ENCODE data around the gene LTBP3. TPM values are rescaled to one million over a fixed set of nuclear protein-coding genes. Genes with fewer than 3 reads are reported as not detected.

Gene LTBP3
- total RNA-seq, 2 experiments from 2014 or later: 80.2 to 92.5 TPM

DNA sequence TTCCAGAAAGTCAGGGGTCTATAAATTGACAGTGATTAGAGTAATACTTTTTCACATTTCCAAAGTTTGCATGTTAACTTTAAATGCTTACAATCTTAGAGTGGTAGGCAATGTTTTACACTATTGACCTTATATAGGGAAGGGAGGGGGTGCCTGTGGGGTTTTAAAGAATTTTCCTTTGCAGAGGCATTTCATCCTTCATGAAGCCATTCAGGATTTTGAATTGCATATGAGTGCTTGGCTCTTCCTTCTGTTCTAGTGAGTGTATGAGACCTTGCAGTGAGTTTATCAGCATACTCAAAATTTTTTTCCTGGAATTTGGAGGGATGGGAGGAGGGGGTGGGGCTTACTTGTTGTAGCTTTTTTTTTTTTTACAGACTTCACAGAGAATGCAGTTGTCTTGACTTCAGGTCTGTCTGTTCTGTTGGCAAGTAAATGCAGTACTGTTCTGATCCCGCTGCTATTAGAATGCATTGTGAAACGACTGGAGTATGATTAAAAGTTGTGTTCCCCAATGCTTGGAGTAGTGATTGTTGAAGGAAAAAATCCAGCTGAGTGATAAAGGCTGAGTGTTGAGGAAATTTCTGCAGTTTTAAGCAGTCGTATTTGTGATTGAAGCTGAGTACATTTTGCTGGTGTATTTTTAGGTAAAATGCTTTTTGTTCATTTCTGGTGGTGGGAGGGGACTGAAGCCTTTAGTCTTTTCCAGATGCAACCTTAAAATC lies 54.0 kb downstream of the LTBP3 start:
- Mint-ChIP-seq H3K27ac (peak overlapping the region; percentile 82), H3K4me1 (peaks cover 44% of the 10 kb centered on the region), H3K36me3 (ENCODE audit: low read depth) (peaks cover 39% of the 10 kb centered on the region), H3K27me3 (no peaks in the 10 kb centered on the region), H3K9me3 (no peaks in the 10 kb centered on the region), H3K4me3 (no peak overlapping the region)
- no peak for DNase-seq
- POLR2A ChIA-PET: interaction anchor here (0.6 to 15.5 kb wide), 6 partner anchors 32 to 693 kb away, joined by 3 to 781 read pairs (median 4); partner anchors contain the start of genes NEAT1 and RELA
- CTCF ChIA-PET: interaction anchor here (2.0 to 8.3 kb wide), 2 partner anchors 85 to 89 kb away, joined by 6 to 98 read pairs; no protein-coding TSS in a partner anchor

DNA sequence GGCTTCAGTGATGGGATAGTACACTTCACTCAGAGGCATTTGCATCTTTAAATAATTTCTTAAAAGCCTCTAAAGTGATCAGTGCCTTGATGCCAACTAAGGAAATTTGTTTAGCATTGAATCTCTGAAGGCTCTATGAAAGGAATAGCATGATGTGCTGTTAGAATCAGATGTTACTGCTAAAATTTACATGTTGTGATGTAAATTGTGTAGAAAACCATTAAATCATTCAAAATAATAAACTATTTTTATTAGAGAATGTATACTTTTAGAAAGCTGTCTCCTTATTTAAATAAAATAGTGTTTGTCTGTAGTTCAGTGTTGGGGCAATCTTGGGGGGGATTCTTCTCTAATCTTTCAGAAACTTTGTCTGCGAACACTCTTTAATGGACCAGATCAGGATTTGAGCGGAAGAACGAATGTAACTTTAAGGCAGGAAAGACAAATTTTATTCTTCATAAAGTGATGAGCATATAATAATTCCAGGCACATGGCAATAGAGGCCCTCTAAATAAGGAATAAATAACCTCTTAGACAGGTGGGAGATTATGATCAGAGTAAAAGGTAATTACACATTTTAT lies 54.7 kb downstream of the LTBP3 start:
- H3K4me3 Mint-ChIP-seq: no peak overlapping the region
- no peak for DNase-seq
- ChIA-PET POLR2A (interaction anchor here (0.6 to 15.5 kb wide), 6 partner anchors 27 to 159 kb away, joined by 3 to 781 read pairs (median 4); partner anchors contain the start of genes NEAT1 and RELA), CTCF (interaction anchor here (1.7 kb wide), 2 partner anchors 25 to 31 kb away, joined by 4 to 5 read pairs; no protein-coding TSS in a partner anchor)
- H3K36me3 Mint-ChIP-seq (ENCODE audit: low read depth): peaks cover 39% of the 10 kb centered on the region
- H3K9me3 Mint-ChIP-seq: no peaks in the 10 kb centered on the region
- peak overlapping the region; percentile 82 for H3K27ac Mint-ChIP-seq
- H3K4me1 Mint-ChIP-seq: peaks cover 44% of the 10 kb centered on the region
- peaks cover 1% of the 10 kb centered on the region for H3K27me3 Mint-ChIP-seq

DNA sequence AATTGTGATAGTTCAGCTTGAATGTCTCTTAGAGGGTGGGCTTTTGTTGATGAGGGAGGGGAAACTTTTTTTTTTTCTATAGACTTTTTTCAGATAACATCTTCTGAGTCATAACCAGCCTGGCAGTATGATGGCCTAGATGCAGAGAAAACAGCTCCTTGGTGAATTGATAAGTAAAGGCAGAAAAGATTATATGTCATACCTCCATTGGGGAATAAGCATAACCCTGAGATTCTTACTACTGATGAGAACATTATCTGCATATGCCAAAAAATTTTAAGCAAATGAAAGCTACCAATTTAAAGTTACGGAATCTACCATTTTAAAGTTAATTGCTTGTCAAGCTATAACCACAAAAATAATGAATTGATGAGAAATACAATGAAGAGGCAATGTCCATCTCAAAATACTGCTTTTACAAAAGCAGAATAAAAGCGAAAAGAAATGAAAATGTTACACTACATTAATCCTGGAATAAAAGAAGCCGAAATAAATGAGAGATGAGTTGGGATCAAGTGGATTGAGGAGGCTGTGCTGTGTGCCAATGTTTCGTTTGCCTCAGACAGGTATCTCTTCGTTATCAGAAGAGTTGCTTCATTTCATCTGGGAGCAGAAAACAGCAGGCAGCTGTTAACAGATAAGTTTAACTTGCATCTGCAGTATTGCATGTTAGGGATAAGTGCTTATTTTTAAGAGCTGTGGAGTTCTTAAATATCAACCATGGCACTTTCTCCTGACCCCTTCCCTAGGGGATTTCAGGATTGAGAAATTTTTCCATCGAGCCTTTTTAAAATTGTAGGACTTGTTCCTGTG lies 55.4 kb downstream of the LTBP3 start:
- peaks cover 40% of the 10 kb centered on the region for H3K4me1 Mint-ChIP-seq
- DNase-seq: no peak
- H3K27me3 Mint-ChIP-seq: peaks cover 1% of the 10 kb centered on the region
- ChIA-PET CTCF (interaction anchor here (0.6 to 1.7 kb wide), 6 partner anchors 13 to 1636 kb away, joined by 3 to 5 read pairs (median 3); no protein-coding TSS in a partner anchor), POLR2A (interaction anchor here (0.6 to 15.5 kb wide), 10 partner anchors 16 to 614 kb away, joined by 3 to 781 read pairs (median 5); partner anchors contain the start of gene NEAT1)
- no peaks in the 10 kb centered on the region for H3K9me3 Mint-ChIP-seq
- H3K4me3 Mint-ChIP-seq: no peak overlapping the region
- no peak overlapping the region for H3K27ac Mint-ChIP-seq
- H3K36me3 Mint-ChIP-seq (ENCODE audit: low read depth): peaks cover 39% of the 10 kb centered on the region

DNA sequence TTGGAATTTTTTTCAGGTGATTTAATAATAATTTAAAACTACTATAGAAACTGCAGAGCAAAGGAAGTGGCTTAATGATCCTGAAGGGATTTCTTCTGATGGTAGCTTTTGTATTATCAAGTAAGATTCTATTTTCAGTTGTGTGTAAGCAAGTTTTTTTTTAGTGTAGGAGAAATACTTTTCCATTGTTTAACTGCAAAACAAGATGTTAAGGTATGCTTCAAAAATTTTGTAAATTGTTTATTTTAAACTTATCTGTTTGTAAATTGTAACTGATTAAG lies 55.9 kb downstream of the LTBP3 start:
- peaks cover 37% of the 10 kb centered on the region for H3K36me3 Mint-ChIP-seq (ENCODE audit: low read depth)
- no peaks in the 10 kb centered on the region for H3K9me3 Mint-ChIP-seq
- H3K4me3 Mint-ChIP-seq: no peak overlapping the region
- peaks cover 35% of the 10 kb centered on the region for H3K4me1 Mint-ChIP-seq
- DNase-seq: no peak
- CTCF ChIA-PET: interaction anchor here (0.6 to 1.7 kb wide), 8 partner anchors 13 to 1636 kb away, joined by 3 to 5 read pairs (median 3); no protein-coding TSS in a partner anchor
- H3K27ac Mint-ChIP-seq: no peak overlapping the region
- POLR2A ChIA-PET: interaction anchor here (0.6 to 15.5 kb wide), 10 partner anchors 15 to 615 kb away, joined by 3 to 781 read pairs (median 5); partner anchors contain the start of gene NEAT1
- peaks cover 1% of the 10 kb centered on the region for H3K27me3 Mint-ChIP-seq

DNA sequence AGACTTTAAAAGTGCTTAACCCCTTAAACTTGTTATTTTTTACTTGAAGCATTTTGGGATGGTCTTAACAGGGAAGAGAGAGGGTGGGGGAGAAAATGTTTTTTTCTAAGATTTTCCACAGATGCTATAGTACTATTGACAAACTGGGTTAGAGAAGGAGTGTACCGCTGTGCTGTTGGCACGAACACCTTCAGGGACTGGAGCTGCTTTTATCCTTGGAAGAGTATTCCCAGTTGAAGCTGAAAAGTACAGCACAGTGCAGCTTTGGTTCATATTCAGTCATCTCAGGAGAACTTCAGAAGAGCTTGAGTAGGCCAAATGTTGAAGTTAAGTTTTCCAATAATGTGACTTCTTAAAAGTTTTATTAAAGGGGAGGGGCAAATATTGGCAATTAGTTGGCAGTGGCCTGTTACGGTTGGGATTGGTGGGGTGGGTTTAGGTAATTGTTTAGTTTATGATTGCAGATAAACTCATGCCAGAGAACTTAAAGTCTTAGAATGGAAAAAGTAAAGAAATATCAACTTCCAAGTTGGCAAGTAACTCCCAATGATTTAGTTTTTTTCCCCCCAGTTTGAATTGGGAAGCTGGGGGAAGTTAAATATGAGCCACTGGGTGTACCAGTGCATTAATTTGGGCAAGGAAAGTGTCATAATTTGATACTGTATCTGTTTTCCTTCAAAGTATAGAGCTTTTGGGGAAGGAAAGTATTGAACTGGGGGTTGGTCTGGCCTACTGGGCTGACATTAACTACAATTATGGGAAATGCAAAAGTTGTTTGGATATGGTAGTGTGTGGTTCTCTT lies 56.5 kb downstream of the LTBP3 start:
- H3K36me3 Mint-ChIP-seq (ENCODE audit: low read depth): peaks cover 33% of the 10 kb centered on the region
- no peak overlapping the region for H3K27ac Mint-ChIP-seq
- H3K4me3 Mint-ChIP-seq: no peak overlapping the region
- peaks cover 35% of the 10 kb centered on the region for H3K4me1 Mint-ChIP-seq
- H3K9me3 Mint-ChIP-seq: no peaks in the 10 kb centered on the region
- DNase-seq: no peak
- H3K27me3 Mint-ChIP-seq: peaks cover 1% of the 10 kb centered on the region
- ChIA-PET CTCF (interaction anchor here (0.6 to 6.7 kb wide), 9 partner anchors 12 to 1635 kb away, joined by 3 to 67 read pairs (median 3); no protein-coding TSS in a partner anchor), POLR2A (interaction anchor here (0.6 to 15.5 kb wide), 10 partner anchors 15 to 615 kb away, joined by 3 to 781 read pairs (median 5); partner anchors contain the start of gene NEAT1)

DNA sequence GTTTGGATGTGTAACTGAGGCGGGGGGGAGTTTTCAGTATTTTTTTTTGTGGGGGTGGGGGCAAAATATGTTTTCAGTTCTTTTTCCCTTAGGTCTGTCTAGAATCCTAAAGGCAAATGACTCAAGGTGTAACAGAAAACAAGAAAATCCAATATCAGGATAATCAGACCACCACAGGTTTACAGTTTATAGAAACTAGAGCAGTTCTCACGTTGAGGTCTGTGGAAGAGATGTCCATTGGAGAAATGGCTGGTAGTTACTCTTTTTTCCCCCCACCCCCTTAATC lies 57.0 kb downstream of the LTBP3 start:
- Mint-ChIP-seq H3K4me3 (no peak overlapping the region), H3K36me3 (ENCODE audit: low read depth) (peaks cover 27% of the 10 kb centered on the region), H3K27me3 (peaks cover 1% of the 10 kb centered on the region), H3K4me1 (peaks cover 35% of the 10 kb centered on the region), H3K27ac (no peak overlapping the region), H3K9me3 (no peaks in the 10 kb centered on the region)
- POLR2A ChIA-PET: interaction anchor here (15.5 kb wide), 1 partner anchor 79 kb away, joined by 781 read pairs; the partner anchor contains the start of gene NEAT1
- CTCF ChIA-PET: interaction anchor here (6.7 kb wide), 1 partner anchor 83 kb away, joined by 67 read pairs; no protein-coding TSS in a partner anchor
- DNase-seq: no peak

DNA sequence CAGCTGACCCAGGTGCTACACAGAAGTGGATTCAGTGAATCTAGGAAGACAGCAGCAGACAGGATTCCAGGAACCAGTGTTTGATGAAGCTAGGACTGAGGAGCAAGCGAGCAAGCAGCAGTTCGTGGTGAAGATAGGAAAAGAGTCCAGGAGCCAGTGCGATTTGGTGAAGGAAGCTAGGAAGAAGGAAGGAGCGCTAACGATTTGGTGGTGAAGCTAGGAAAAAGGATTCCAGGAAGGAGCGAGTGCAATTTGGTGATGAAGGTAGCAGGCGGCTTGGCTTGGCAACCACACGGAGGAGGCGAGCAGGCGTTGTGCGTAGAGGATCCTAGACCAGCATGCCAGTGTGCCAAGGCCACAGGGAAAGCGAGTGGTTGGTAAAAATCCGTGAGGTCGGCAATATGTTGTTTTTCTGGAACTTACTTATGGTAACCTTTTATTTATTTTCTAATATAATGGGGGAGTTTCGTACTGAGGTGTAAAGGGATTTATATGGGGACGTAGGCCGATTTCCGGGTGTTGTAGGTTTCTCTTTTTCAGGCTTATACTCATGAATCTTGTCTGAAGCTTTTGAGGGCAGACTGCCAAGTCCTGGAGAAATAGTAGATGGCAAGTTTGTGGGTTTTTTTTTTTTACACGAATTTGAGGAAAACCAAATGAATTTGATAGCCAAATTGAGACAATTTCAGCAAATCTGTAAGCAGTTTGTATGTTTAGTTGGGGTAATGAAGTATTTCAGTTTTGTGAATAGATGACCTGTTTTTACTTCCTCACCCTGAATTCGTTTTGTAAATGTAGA lies 57.6 kb downstream of the LTBP3 start:
- Mint-ChIP-seq H3K27me3 (peaks cover 1% of the 10 kb centered on the region), H3K36me3 (ENCODE audit: low read depth) (peaks cover 22% of the 10 kb centered on the region)

DNA sequence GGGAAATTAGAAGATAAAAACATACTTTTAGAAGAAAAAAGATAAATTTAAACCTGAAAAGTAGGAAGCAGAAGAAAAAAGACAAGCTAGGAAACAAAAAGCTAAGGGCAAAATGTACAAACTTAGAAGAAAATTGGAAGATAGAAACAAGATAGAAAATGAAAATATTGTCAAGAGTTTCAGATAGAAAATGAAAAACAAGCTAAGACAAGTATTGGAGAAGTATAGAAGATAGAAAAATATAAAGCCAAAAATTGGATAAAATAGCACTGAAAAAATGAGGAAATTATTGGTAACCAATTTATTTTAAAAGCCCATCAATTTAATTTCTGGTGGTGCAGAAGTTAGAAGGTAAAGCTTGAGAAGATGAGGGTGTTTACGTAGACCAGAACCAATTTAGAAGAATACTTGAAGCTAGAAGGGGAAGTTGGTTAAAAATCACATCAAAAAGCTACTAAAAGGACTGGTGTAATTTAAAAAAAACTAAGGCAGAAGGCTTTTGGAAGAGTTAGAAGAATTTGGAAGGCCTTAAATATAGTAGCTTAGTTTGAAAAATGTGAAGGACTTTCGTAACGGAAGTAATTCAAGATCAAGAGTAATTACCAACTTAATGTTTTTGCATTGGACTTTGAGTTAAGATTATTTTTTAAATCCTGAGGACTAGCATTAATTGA lies 58.3 kb downstream of the LTBP3 start:
- Mint-ChIP-seq H3K27me3 (peaks cover 1% of the 10 kb centered on the region), H3K27ac (no peak overlapping the region), H3K9me3 (no peaks in the 10 kb centered on the region), H3K4me1 (peaks cover 27% of the 10 kb centered on the region), H3K4me3 (no peak overlapping the region), H3K36me3 (ENCODE audit: low read depth) (peaks cover 14% of the 10 kb centered on the region)
- DNase-seq: no peak
- POLR2A ChIA-PET: interaction anchor here (0.6 to 15.5 kb wide), 21 partner anchors 8 to 389 kb away, joined by 3 to 781 read pairs (median 6); partner anchors contain the start of genes FRMD8, NEAT1, PCNX3 and POLA2
- CTCF ChIA-PET: interaction anchor here (1.0 to 6.7 kb wide), 9 partner anchors 11 to 119 kb away, joined by 3 to 67 read pairs (median 4); no protein-coding TSS in a partner anchor

More for the DNA sequence above, 57.6 kb downstream of the LTBP3 start:
- H3K9me3 Mint-ChIP-seq: no peaks in the 10 kb centered on the region
- peak; percentile 51 for DNase-seq
- peaks cover 34% of the 10 kb centered on the region for H3K4me1 Mint-ChIP-seq
- ChIA-PET POLR2A (interaction anchor here (0.6 to 15.5 kb wide), 17 partner anchors 7 to 418 kb away, joined by 3 to 781 read pairs (median 6); partner anchors contain the start of genes FRMD8, NEAT1, PCNX3 and SCYL1), CTCF (interaction anchor here (1.0 to 6.7 kb wide), 5 partner anchors 11 to 82 kb away, joined by 3 to 67 read pairs (median 5); no protein-coding TSS in a partner anchor)
- H3K27ac Mint-ChIP-seq: no peak overlapping the region
- no peak overlapping the region for H3K4me3 Mint-ChIP-seq

DNA sequence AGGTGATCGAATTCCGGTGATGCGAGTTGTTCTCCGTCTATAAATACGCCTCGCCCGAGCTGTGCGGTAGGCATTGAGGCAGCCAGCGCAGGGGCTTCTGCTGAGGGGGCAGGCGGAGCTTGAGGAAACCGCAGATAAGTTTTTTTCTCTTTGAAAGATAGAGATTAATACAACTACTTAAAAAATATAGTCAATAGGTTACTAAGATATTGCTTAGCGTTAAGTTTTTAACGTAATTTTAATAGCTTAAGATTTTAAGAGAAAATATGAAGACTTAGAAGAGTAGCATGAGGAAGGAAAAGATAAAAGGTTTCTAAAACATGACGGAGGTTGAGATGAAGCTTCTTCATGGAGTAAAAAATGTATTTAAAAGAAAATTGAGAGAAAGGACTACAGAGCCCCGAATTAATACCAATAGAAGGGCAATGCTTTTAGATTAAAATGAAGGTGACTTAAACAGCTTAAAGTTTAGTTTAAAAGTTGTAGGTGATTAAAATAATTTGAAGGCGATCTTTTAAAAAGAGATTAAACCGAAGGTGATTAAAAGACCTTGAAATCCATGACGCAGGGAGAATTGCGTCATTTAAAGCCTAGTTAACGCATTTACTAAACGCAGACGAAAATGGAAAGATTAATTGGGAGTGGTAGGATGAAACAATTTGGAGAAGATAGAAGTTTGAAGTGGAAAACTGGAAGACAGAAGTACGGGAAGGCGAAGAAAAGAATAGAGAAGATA lies 59.0 kb downstream of the LTBP3 start, which contains the start of gene MALAT1:
Gene MALAT1, plus strand, starts transcription at position 69 of the 736 bp plus-strand sequence.
- POLR2A ChIA-PET: interaction anchor here (0.7 to 15.5 kb wide), 19 partner anchors 9 to 238 kb away, joined by 3 to 781 read pairs (median 6); partner anchors contain the start of genes FRMD8, NEAT1, PCNX3 and POLA2

DNA sequence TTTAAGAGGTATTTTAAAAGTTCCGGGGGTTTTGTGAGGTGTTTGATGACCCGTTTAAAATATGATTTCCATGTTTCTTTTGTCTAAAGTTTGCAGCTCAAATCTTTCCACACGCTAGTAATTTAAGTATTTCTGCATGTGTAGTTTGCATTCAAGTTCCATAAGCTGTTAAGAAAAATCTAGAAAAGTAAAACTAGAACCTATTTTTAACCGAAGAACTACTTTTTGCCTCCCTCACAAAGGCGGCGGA lies 59.5 kb downstream of the LTBP3 start:
- H3K9me3 Mint-ChIP-seq: no peaks in the 10 kb centered on the region
- POLR2A ChIA-PET: interaction anchor here (0.7 to 15.5 kb wide), 13 partner anchors 9 to 118 kb away, joined by 3 to 781 read pairs (median 6); partner anchors contain the start of genes NEAT1, PCNX3 and SCYL1

More for the DNA sequence above, 59.0 kb downstream of the LTBP3 start, which contains the start of gene MALAT1:
- DNase-seq: peak; percentile 95
- peaks cover 7% of the 10 kb centered on the region for H3K36me3 Mint-ChIP-seq (ENCODE audit: low read depth)
- no peaks in the 10 kb centered on the region for H3K9me3 Mint-ChIP-seq
- peaks cover 25% of the 10 kb centered on the region for H3K4me1 Mint-ChIP-seq
- no peak within 1 kb of the TSS for H3K4me3 Mint-ChIP-seq
- CTCF ChIA-PET: interaction anchor here (0.7 to 6.7 kb wide), 14 partner anchors 8 to 119 kb away, joined by 3 to 67 read pairs (median 4); partner anchors contain the start of gene NEAT1
- H3K27ac Mint-ChIP-seq: no peak within 1 kb of the TSS
- peaks cover 1% of the 10 kb centered on the region for H3K27me3 Mint-ChIP-seq

More for the DNA sequence above, 59.5 kb downstream of the LTBP3 start:
- Mint-ChIP-seq H3K27me3 (peaks cover 1% of the 10 kb centered on the region), H3K4me3 (no peak overlapping the region), H3K36me3 (ENCODE audit: low read depth) (peaks cover 3% of the 10 kb centered on the region), H3K27ac (no peak overlapping the region), H3K4me1 (peaks cover 27% of the 10 kb centered on the region)
- DNase-seq: no peak
- CTCF ChIA-PET: interaction anchor here (0.7 to 6.7 kb wide), 12 partner anchors 8 to 118 kb away, joined by 3 to 67 read pairs (median 4); partner anchors contain the start of gene NEAT1

All from activated CD4-positive, alpha-beta T cell treated with anti-CD3 and anti-CD28 coated beads, Interleukin-2, amount 10 ng/mL, durations not matched to agents 7 days and 5 days (primary cell).